Sigmoid colon (tissue), 7 donors: ENCODE measurements around the gene KIF17. TPM values are rescaled to one million over a fixed set of nuclear protein-coding genes. Genes with fewer than 3 reads are reported as not detected.

ENCODE experiments used
- DNase-seq: peaks from one replicate; pipeline ENCODE4 v3.0.0-alpha.2; 2019
- H3K27ac ChIP-seq, 4 donors: fragments of 200-600 bp; sonication (generic); one replicate each; pipeline ENCODE4 v1.5.1; 2016 to 2019; ENCODE audit warnings: mild to moderate bottlenecking in 1 of 4
- H3K27me3 ChIP-seq, 3 donors: fragments of 200-600 bp; sonication (generic); one replicate each; pipeline ENCODE4 v1.5.1; 2019; ENCODE audit warnings: mild to moderate bottlenecking in 1 of 3
- H3K36me3 ChIP-seq, 4 donors: fragments of 200-600 bp; sonication (generic); one replicate each; pipeline ENCODE4 v1.5.1; 2016 to 2019
- H3K4me1 ChIP-seq, 4 donors: fragments of 200-600 bp; sonication (generic); one replicate each; pipeline ENCODE4 v1.5.1; 2017 to 2019
- H3K4me3 ChIP-seq, 4 donors: fragments of 200-600 bp; sonication (generic); one replicate each; pipeline ENCODE4 v1.5.1; 2017 to 2019; ENCODE audit warnings: mild to moderate bottlenecking in 2 of 4, moderate library complexity in 1 of 4
- H3K9me3 ChIP-seq, 4 donors: fragments of 200-600 bp in 3 of 4; sonication (generic) in 3 of 4; one replicate each; pipeline versions ENCODE4 v1.5.1 to v1.6.1; 2013 to 2019
- EP300 ChIP-seq, 4 donors: sonication (generic); formaldehyde crosslinking; IDR thresholded peaks; one replicate each; pipeline ENCODE4 v1.6.1; 2017; ENCODE audit warnings: antibody characterized with exemption in 4 of 4
- POLR2A ChIP-seq, 2 donors: fragments of 450-650 bp; IDR thresholded peaks; one replicate each; pipeline ENCODE4 v1.6.1; 2016; ENCODE audit warnings: antibody characterized with exemption in 2 of 2, mild to moderate bottlenecking in 2 of 2, moderate library complexity in 2 of 2
- POLR2AphosphoS5 ChIP-seq, 4 donors: sonication (generic); formaldehyde crosslinking; IDR thresholded peaks; one replicate each; pipeline ENCODE4 v1.6.1; 2017; ENCODE audit warnings: antibody characterized with exemption in 4 of 4
- WGBS, 2 donors: extraction: QIAGEN DNeasy Blood & Tissue Kit; methylation state at CpG; one replicate each; pipeline ENCODE4 v1.1.7; 2013; 5-methylcytosine and 5-hydroxymethylcytosine counted together
- intact Hi-C: fragments of 100-400 bp; cut with DNase I; formaldehyde crosslinking; loops from one replicate; pipeline ENCODE4 v1.15.1; 2023
- polyA plus RNA-seq, 3 donors: library from polyadenylated mRNA; stranded (reverse); fragments of 200-250 nt; gene quantifications; one replicate each; pipeline ENCODE4 v1.2.3, GENCODE V29; 2013
- total RNA-seq, 4 donors: library from RNA; depleted of rRNA; stranded (reverse); fragments of >200 nt; gene quantifications; one replicate each; pipeline ENCODE4 v1.1.0, GENCODE V29; 2016
- TF ChIP-seq, protein P1 (sequence below), 4 experiments: fragments of 450-650 bp in 3 of 4; fragments of 200-600 bp in 1 of 4; IDR thresholded peaks; one replicate each; pipeline ENCODE4 v1.5.1; 2016 to 2019; ENCODE audit warnings: antibody characterized with exemption in 4 of 4, mild to moderate bottlenecking in 3 of 4, moderate library complexity in 2 of 4
- donor health status: healthy with polysubstance abuse.
- donor health status: Bipolar disorder and iron deficiency.
- donor health status: healthy.

KIF17 gene
- total and polyA plus RNA-seq, 7 donors: 0.54 to 2.4 (median 1.4) TPM

DNA sequence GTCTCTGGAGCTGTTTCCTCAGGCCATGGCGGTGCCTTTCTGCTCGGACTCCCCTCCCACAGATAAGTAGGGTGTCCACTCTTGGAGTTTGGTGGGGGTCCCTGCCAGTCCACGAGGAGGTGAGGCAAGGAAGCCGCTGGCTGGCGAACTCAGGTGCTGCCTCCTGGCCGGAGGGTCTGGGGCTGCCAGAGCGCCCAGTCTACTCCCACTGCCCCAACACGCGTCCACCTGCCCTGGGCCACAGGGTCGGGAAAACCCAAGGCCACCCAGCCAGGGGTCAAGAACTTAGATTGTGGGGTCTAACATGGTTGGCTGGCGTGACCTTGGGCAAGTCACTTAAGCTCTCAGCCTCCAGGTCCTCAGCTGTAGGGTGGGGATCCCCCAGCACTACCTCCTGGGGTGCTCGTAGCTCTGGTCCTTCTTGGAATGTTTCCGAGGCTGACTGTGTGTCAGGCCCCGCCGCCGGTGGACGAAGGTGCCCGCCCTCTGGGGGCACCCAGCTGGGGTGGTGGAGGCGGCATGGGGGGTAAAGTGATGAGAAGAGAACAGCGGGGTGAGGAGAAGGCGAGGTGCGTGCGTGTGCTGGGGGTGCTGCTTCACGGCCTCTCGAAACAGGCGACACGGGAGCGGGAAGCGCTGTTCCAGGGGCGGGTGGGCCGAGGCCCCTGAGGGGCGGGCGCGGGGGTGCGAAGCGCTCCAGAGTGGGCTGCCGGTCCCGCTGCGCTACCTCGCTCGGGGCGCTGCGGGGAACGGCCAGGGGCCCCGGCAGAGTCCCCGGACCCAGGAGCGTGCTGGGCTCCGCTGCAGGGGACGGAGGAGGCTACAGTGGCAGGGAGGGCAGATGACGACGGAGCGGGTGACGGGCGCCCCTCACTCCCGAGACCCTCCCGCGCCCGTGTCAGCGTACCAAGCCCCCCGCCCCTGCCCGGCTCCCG is 13.5 kb upstream of the KIF17 start:
- Histone ChIP-seq H3K4me3 (peak overlapping the region; percentile 34 to 58 (median 56)), H3K36me3 (no peaks in the 10 kb centered on the region), H3K9me3 (no peaks in the 10 kb centered on the region), H3K27me3 (peaks cover 8 to 27% (median 10%) of the 10 kb centered on the region in 3 donors), H3K4me1 (peaks cover 0 to 25% (median 23%) of the 10 kb centered on the region in 4 donors), H3K27ac (peak overlapping the region in 1 of 4 donors; percentile 70)
- intact Hi-C loops: no loop called here
- no peak for DNase-seq
- TF ChIP-seq POLR2A (IDR thresholded peaks at IDR 0.05): no peak
- no peak for TF ChIP-seq POLR2AphosphoS5 (IDR thresholded peaks at IDR 0.05)
- TF ChIP-seq, protein P1, sequence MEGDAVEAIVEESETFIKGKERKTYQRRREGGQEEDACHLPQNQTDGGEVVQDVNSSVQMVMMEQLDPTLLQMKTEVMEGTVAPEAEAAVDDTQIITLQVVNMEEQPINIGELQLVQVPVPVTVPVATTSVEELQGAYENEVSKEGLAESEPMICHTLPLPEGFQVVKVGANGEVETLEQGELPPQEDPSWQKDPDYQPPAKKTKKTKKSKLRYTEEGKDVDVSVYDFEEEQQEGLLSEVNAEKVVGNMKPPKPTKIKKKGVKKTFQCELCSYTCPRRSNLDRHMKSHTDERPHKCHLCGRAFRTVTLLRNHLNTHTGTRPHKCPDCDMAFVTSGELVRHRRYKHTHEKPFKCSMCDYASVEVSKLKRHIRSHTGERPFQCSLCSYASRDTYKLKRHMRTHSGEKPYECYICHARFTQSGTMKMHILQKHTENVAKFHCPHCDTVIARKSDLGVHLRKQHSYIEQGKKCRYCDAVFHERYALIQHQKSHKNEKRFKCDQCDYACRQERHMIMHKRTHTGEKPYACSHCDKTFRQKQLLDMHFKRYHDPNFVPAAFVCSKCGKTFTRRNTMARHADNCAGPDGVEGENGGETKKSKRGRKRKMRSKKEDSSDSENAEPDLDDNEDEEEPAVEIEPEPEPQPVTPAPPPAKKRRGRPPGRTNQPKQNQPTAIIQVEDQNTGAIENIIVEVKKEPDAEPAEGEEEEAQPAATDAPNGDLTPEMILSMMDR (IDR thresholded peaks at IDR 0.05): no peak
- TF ChIP-seq EP300 (IDR thresholded peaks at IDR 0.05): no peak
- 12 to 16% methylated on average over 62 of the region's 62 CpGs for WGBS, 2 donors

DNA sequence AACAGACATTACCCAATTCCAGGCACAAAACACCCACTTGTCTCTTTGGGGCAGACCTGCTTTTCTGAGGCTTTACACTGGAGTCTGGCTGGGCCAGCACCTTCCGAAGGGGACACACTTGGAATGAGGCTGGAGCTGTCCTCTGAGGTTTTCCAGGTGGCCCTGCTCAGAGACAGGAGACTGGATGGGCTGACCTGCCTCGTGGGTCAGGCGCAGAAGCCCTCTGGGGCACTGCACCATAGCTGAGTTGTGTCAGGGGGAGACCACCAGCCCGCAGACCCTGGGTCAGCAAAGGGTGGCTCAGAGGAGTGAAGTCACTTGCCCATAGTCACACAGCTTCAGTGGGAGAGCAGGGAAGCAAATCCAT is 12.9 kb upstream of the KIF17 start:
- TF ChIP-seq, protein P1 (IDR thresholded peaks at IDR 0.05): no peak
- TF ChIP-seq POLR2AphosphoS5 (IDR thresholded peaks at IDR 0.05) (no peak), POLR2A (IDR thresholded peaks at IDR 0.05) (no peak), EP300 (IDR thresholded peaks at IDR 0.05) (no peak)
- intact Hi-C loops: no loop called here
- Histone ChIP-seq H3K4me1 (peaks cover 0 to 25% (median 23%) of the 10 kb centered on the region in 4 donors), H3K4me3 (no peak overlapping the region), H3K27me3 (peaks cover 8 to 27% (median 10%) of the 10 kb centered on the region in 3 donors), H3K27ac (no peak overlapping the region), H3K36me3 (no peaks in the 10 kb centered on the region), H3K9me3 (no peaks in the 10 kb centered on the region)
- 48 to 58% methylated on average over 4 of the region's 4 CpGs for WGBS, 2 donors
- DNase-seq: no peak

DNA sequence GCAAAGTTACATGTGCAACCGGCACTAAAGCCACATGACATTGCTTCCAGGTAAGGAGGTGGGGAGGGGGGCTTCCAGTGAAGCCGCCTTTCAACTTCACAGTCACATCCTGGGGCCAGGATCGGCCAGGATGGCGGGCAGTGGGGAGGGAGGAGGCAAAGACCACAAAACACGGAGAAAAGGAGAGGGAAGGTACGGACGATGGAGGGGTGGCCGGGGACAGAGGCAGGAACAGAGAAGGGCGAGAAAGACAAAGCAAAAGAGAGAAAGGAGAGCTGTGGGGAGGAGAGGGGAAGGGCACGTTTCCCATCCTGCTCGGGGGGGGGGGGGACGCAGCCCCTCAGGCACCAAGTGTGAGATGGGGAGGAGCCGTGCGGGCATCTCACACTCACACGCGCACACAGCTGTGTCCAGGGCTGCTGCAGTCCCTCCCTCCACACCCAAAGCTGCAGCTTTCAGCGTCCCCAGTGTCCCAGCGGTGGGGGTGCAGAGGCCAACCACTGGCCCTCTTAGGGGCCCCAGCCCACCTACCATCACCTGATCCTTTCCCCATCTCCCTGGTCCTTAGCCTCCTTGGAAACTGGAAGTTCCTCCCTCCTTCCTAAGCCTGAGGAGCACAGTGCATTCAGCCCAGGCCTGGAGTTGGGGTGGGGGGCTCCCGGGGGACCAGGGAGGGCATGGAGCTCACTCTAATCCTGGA is 12.3 kb upstream of the KIF17 start:
- intact Hi-C loops: no loop called here
- H3K4me1 ChIP-seq: peaks cover 0 to 25% (median 23%) of the 10 kb centered on the region in 4 donors
- no peaks in the 10 kb centered on the region for H3K36me3 ChIP-seq
- no peak overlapping the region for H3K27ac ChIP-seq
- no peak for DNase-seq
- H3K27me3 ChIP-seq: peaks cover 8 to 27% (median 10%) of the 10 kb centered on the region in 3 donors
- H3K4me3 ChIP-seq: no peak overlapping the region
- 13 to 17% methylated on average over 19 of the region's 19 CpGs for WGBS, 2 donors
- no peaks in the 10 kb centered on the region for H3K9me3 ChIP-seq
- TF ChIP-seq, protein P1 (IDR thresholded peaks at IDR 0.05): no peak
- no peak for TF ChIP-seq POLR2AphosphoS5 (IDR thresholded peaks at IDR 0.05)
- no peak for TF ChIP-seq EP300 (IDR thresholded peaks at IDR 0.05)
- no peak for TF ChIP-seq POLR2A (IDR thresholded peaks at IDR 0.05)

DNA sequence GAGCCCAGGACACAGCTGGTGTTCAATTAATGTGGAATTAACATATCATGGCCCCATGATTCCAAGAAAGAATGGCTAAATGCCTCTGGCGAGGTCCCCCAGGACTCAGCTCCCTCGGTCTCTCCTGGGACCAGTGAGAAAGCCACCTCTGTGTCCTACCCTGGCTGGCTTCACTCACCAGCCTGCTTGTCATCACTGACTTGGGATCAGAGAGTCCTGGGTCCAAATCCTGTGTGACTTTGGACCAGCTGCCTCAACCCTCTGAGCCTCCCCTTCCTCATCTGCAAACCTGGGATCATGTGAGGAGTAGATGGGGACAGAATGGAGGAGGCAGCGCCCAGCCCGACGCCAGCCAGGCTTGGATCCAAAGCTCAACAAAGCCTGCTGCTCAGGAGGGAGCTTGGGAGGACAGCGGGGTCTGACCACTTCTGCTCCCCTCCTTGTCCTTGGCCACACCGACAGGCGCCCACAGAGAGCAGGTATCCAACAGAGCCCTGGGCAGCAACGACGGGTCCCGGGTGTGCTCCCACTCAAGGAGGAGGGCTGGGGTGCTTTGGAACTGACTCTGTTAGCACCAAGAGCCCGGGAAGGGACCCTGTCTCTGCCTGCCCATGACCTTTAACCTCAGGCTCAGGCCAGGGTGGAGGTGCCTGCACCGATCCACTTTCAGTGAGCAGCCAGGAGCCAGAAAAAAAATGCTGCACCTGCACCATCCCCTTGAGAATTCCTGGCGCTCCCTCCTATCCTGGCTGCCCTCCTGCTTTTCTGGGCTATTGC is 11.5 kb upstream of the KIF17 start:
- DNase-seq: no peak
- H3K9me3 ChIP-seq: no peaks in the 10 kb centered on the region
- H3K4me3 ChIP-seq: no peak overlapping the region
- intact Hi-C loops: no loop called here
- H3K4me1 ChIP-seq: peaks cover 0 to 25% (median 23%) of the 10 kb centered on the region in 4 donors
- no peaks in the 10 kb centered on the region for H3K36me3 ChIP-seq
- no peak overlapping the region for H3K27ac ChIP-seq
- peaks cover 8 to 27% (median 10%) of the 10 kb centered on the region in 3 donors for H3K27me3 ChIP-seq
- WGBS, 2 donors: 43 to 66% methylated on average over 14 of the region's 14 CpGs
- TF ChIP-seq POLR2A (IDR thresholded peaks at IDR 0.05): no peak
- TF ChIP-seq POLR2AphosphoS5 (IDR thresholded peaks at IDR 0.05): no peak
- TF ChIP-seq EP300 (IDR thresholded peaks at IDR 0.05): no peak
- TF ChIP-seq, protein P1 (IDR thresholded peaks at IDR 0.05): no peak
